Activated T-helper 1 cell treated with anti-CD3 and anti-CD28 coated beads, Interleukin-2, amount 50 U/mL, for 16 hours (primary cell): Measurements from ENCODE around the gene KIF3C.
"Not testable (repeated sequence)": the region's sequence is repeated elsewhere in the genome, so short reads cannot be mapped to it uniquely, and the experiment has no call there.

Source experiments
- DNase-seq, 2 donors: peaks; one replicate each; pipeline ENCODE4 v3.0.0-alpha.2; 2020; ENCODE audit warnings: low read depth in 1 of 2, low spot score in 1 of 2

KIF3C gene

GRCh38 chr2:26000561-26001082 lies 18.3 kb upstream of the KIF3C start:
- DNase-seq = no peak

- DNase-seq = not testable (repeated sequence)
Observed at GRCh38 chr2:25999406-25999805, 17.1 kb upstream of the KIF3C start.

GRCh38 chr2:25998816-25999383 lies 16.6 kb upstream of the KIF3C start:
- DNase-seq = not testable (repeated sequence)

- DNase-seq = no peak
Observed at GRCh38 chr2:25996844-25997243, 14.5 kb upstream of the KIF3C start.

- no peak for DNase-seq
Observed at GRCh38 chr2:25994509-25994908, 12.2 kb upstream of the KIF3C start.

GRCh38 chr2:25993049-25993448 lies 10.8 kb upstream of the KIF3C start:
- DNase-seq = no peak

GRCh38 chr2:25992556-25992955 lies 10.3 kb upstream of the KIF3C start:
- DNase-seq = no peak

GRCh38 chr2:25991965-25992364 lies 9.7 kb upstream of the KIF3C start:
- no peak for DNase-seq

GRCh38 chr2:25989154-25989553 lies 6.9 kb upstream of the KIF3C start:
- DNase-seq = no peak

GRCh38 chr2:25988134-25988533 lies 5.8 kb upstream of the KIF3C start:
- DNase-seq = no peak

GRCh38 chr2:25983735-25984134 lies 1.4 kb upstream of the KIF3C start:
- DNase-seq = no peak

- DNase-seq = no peak
Observed at GRCh38 chr2:25982968-25983280, 627 bp upstream of the KIF3C start.

GRCh38 chr2:25981596-25982272 lies 563 bp downstream of the KIF3C start:
- DNase-seq = no peak

GRCh38 chr2:25980951-25981350 lies 1.3 kb downstream of the KIF3C start:
- no peak for DNase-seq

GRCh38 chr2:25980076-25980887 lies 2.0 kb downstream of the KIF3C start:
- DNase-seq = no peak

- DNase-seq = no peak
Observed at GRCh38 chr2:25979001-25979400, 3.3 kb downstream of the KIF3C start.

GRCh38 chr2:25977768-25978167 lies 4.5 kb downstream of the KIF3C start:
- DNase-seq = no peak

GRCh38 chr2:25976983-25977741 lies 5.1 kb downstream of the KIF3C start:
- no peak for DNase-seq

GRCh38 chr2:25972049-25972823 lies 10.1 kb downstream of the KIF3C start:
- DNase-seq = no peak

- no peak for DNase-seq
Observed at GRCh38 chr2:25971596-25971995, 10.7 kb downstream of the KIF3C start.
